ENCODE data around the gene PSTK.
A peak's percentile ranks its signal among the peaks of the same experiment; 100 is the strongest.

Gene PSTK

DNA sequence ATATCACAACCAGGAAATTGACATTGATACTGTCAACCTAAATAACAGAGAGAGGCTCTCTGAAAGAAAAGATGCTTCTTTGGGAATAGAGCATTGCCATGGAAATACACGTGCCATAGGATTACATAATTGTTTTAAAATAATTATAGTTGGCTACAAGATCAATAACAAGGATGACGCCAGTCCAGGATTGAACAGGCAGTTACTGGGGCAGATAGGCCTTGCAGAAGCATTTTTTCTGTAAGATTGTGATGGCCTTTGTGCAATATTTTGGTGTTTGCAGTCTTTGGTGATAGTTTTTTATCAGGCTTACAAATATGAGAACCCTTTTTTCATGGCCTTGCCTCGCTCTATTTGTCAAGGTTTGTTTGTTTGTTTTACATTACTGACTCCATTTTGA lies 39.1 kb downstream of the PSTK start:
- TF ChIP-seq EP300 (IDR thresholded peaks at IDR 0.05; ENCODE audit: borderline replicate concordance), result no peak
- TF ChIP-seq EGR1 (IDR thresholded peaks at IDR 0.05), result no peak
- TF ChIP-seq YY1 (IDR thresholded peaks at IDR 0.05; ENCODE audit: low read depth), result no peak
- TF ChIP-seq TAF1 (IDR thresholded peaks at IDR 0.05; ENCODE audit: low read depth), result no peak

DNA sequence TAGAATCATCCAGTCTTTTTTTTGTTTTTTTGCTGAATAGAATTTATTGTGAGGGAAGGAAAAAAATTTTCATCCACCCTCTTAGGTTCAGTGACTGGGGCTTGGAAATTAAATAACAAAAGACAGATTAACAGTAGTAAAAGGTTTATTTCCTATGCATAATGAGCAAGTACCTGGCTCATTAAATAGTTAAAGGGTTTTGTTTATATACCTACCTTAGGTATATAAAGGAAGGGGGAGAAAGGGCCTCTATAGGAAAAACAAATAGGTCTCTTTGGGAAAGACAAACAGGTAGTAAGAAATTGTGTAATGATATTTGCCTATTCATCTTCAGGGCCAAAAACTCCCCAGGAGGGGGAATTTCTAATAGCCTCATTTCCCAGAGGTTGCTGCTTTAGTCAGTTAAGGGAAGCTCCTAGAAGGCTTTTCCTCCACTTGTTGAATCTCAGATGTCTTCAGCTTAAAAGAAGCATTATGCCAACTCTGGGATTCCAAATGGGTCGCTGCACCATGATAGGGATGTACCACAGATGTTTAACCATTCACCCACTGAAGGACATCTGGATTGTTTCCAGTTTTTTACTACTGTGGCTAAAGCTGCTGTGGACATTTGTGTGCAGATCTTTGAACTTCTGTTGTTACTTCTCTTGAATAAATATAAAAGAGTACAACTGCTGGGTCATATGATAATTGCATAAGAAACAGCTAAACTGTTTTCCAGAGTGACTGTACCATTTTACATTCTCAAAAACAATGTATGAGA lies 39.9 kb downstream of the PSTK start:
- no peak for TF ChIP-seq ZBTB7A (IDR thresholded peaks at IDR 0.05; ENCODE audit: low read depth)

DNA sequence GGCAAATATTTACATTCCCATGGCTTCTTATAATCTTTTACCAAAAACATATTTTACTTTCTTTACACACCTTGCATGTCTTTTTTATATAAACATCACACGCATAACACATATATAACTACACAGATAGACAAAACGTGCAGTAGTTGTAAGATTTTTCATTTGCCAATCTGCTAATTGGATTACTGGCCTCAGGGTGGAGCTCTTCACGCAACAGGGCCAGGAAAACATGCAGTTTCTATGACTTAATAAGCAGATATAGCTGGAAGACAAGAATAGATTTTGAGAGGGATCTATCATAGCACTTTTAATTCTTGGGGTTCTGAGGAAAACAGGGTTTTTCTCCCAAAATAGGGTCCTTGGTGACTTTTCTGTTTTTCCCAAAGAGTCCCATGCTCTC lies 41.3 kb downstream of the PSTK start:
- TF ChIP-seq EP300 (IDR thresholded peaks at IDR 0.05; ENCODE audit: borderline replicate concordance) (no peak), RAD21 (IDR thresholded peaks at IDR 0.05; ENCODE audit: low read depth) (peak; percentile 39; the same call in 1 of the 2 replicates)

DNA sequence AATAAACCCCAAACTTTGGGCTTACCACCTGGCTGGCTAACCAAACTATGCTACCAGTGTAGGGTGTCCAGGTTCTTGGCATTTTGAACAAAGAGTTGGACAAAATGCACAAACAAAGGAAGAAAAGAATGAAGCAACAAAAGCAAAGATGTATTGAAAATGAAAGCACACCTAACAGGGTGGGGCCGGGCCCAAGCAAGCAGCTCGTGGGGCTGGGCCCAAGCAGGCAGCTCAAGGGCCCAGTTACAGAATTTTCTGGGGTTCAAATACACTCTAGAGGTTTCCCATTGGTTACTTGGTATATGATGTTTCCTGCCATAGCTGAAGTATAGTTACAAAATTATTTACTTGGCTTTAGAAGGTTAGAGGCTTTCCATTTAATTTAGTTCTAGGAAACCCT lies 44.3 kb downstream of the PSTK start:
- TF ChIP-seq NFIC (IDR thresholded peaks at IDR 0.05) (no peak), EP300 (IDR thresholded peaks at IDR 0.05; ENCODE audit: borderline replicate concordance) (no peak), TEAD4 (IDR thresholded peaks at IDR 0.05) (no peak), TAF1 (IDR thresholded peaks at IDR 0.05; ENCODE audit: low read depth) (no peak), EGR1 (IDR thresholded peaks at IDR 0.05) (no peak), CREB1 (IDR thresholded peaks at IDR 0.05; ENCODE audit: low read depth) (no peak), ZBTB7A (IDR thresholded peaks at IDR 0.05; ENCODE audit: low read depth) (no peak), TCF12 (IDR thresholded peaks at IDR 0.05; ENCODE audit: low read depth) (no peak), FOXM1 (IDR thresholded peaks at IDR 0.05; ENCODE audit: borderline replicate concordance, low read depth) (no peak), RAD21 (IDR thresholded peaks at IDR 0.05; ENCODE audit: low read depth) (no peak), YY1 (IDR thresholded peaks at IDR 0.05; ENCODE audit: low read depth) (no peak), CEBPB (IDR thresholded peaks at IDR 0.05) (no peak)
- TF ChIP-seq, protein P1, sequence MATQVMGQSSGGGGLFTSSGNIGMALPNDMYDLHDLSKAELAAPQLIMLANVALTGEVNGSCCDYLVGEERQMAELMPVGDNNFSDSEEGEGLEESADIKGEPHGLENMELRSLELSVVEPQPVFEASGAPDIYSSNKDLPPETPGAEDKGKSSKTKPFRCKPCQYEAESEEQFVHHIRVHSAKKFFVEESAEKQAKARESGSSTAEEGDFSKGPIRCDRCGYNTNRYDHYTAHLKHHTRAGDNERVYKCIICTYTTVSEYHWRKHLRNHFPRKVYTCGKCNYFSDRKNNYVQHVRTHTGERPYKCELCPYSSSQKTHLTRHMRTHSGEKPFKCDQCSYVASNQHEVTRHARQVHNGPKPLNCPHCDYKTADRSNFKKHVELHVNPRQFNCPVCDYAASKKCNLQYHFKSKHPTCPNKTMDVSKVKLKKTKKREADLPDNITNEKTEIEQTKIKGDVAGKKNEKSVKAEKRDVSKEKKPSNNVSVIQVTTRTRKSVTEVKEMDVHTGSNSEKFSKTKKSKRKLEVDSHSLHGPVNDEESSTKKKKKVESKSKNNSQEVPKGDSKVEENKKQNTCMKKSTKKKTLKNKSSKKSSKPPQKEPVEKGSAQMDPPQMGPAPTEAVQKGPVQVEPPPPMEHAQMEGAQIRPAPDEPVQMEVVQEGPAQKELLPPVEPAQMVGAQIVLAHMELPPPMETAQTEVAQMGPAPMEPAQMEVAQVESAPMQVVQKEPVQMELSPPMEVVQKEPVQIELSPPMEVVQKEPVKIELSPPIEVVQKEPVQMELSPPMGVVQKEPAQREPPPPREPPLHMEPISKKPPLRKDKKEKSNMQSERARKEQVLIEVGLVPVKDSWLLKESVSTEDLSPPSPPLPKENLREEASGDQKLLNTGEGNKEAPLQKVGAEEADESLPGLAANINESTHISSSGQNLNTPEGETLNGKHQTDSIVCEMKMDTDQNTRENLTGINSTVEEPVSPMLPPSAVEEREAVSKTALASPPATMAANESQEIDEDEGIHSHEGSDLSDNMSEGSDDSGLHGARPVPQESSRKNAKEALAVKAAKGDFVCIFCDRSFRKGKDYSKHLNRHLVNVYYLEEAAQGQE (IDR thresholded peaks at IDR 0.05; ENCODE audit: low read depth), result no peak
- TF ChIP-seq, protein P2, sequence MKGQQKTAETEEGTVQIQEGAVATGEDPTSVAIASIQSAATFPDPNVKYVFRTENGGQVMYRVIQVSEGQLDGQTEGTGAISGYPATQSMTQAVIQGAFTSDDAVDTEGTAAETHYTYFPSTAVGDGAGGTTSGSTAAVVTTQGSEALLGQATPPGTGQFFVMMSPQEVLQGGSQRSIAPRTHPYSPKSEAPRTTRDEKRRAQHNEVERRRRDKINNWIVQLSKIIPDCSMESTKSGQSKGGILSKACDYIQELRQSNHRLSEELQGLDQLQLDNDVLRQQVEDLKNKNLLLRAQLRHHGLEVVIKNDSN (IDR thresholded peaks at IDR 0.05), result no peak
- TF ChIP-seq, protein P3, sequence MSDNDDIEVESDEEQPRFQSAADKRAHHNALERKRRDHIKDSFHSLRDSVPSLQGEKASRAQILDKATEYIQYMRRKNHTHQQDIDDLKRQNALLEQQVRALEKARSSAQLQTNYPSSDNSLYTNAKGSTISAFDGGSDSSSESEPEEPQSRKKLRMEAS (IDR thresholded peaks at IDR 0.05), result no peak

DNA sequence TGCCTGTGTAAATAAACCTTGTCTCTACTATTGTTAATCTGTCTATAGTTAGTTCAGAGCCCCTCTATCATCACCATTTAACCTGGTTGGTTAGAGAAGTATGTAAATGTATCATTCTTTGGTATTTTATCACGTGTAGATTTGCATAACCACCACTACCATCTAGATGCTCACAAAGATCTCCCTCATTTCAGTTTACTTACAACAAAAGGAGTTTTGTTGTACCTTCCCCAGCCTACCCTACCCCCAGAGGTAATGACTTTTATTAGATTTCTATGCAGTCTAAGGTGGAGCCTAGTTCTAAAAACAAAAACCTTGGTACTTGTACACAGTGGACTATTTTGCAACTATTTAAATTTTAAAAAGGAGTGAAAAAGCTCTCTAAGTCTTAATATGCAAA lies 46.1 kb downstream of the PSTK start:
- TF ChIP-seq CREB1 (IDR thresholded peaks at IDR 0.05; ENCODE audit: low read depth), result no peak
- TF ChIP-seq, protein P3 (IDR thresholded peaks at IDR 0.05), result no peak
- no peak for TF ChIP-seq FOXM1 (IDR thresholded peaks at IDR 0.05; ENCODE audit: borderline replicate concordance, low read depth)
- no peak for TF ChIP-seq TCF12 (IDR thresholded peaks at IDR 0.05; ENCODE audit: low read depth)
- TF ChIP-seq RAD21 (IDR thresholded peaks at IDR 0.05; ENCODE audit: low read depth), result no peak
- TF ChIP-seq, protein P1 (IDR thresholded peaks at IDR 0.05; ENCODE audit: low read depth), result no peak
- no peak for TF ChIP-seq YY1 (IDR thresholded peaks at IDR 0.05; ENCODE audit: low read depth)
- TF ChIP-seq TEAD4 (IDR thresholded peaks at IDR 0.05), result no peak
- TF ChIP-seq ZBTB7A (IDR thresholded peaks at IDR 0.05; ENCODE audit: low read depth), result no peak
- no peak for TF ChIP-seq CEBPB (IDR thresholded peaks at IDR 0.05)
- TF ChIP-seq EGR1 (IDR thresholded peaks at IDR 0.05), result no peak
- TF ChIP-seq, protein P2 (IDR thresholded peaks at IDR 0.05), result no peak
- no peak for TF ChIP-seq NFIC (IDR thresholded peaks at IDR 0.05)
- no peak for TF ChIP-seq EP300 (IDR thresholded peaks at IDR 0.05; ENCODE audit: borderline replicate concordance)
- no peak for TF ChIP-seq TAF1 (IDR thresholded peaks at IDR 0.05; ENCODE audit: low read depth)

DNA sequence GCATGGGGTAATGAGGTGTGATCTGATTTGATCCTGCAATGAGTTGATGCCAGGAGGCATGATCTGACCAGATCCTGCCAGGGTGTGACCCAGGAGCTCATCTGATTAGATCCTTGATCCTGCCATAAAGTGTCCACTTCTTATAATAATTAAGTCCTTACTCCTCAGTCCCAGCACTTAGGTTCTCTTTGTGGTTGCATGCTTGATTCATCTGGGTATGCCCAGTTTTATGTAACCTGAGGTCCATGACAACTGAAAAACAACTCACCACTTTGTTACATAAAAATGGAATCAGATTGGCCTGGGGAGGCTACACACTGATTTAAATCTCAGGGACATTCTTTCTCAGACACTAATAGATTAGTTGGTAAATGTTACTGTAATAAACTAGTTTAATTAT lies 47.7 kb downstream of the PSTK start:
- TF ChIP-seq NFIC (IDR thresholded peaks at IDR 0.05), result no peak
- TF ChIP-seq EP300 (IDR thresholded peaks at IDR 0.05; ENCODE audit: borderline replicate concordance), result no peak

DNA sequence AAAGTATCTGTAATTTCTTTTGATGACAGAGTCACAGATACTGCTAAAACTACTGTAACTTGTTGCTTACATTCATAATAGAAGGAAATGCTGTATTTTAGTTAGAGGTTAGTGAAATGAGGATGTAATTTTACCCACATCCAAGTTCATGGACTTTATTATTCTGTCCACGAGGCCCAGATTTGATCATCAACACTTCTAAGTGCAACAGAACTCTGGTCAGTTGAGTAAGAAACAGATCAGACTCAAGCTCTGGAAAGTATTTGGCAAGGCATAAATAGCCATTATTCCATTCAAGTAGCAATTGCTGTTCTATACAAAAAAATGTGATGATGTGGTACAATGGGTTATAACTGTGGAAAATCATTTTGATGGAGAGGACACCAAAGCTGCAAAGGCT lies 50.9 kb downstream of the PSTK start:
- no peak for TF ChIP-seq TAF1 (IDR thresholded peaks at IDR 0.05; ENCODE audit: low read depth)
- no peak for TF ChIP-seq TCF12 (IDR thresholded peaks at IDR 0.05; ENCODE audit: low read depth)
- TF ChIP-seq EP300 (IDR thresholded peaks at IDR 0.05; ENCODE audit: borderline replicate concordance), result no peak
- no peak for TF ChIP-seq CREB1 (IDR thresholded peaks at IDR 0.05; ENCODE audit: low read depth)
- TF ChIP-seq, protein P2 (IDR thresholded peaks at IDR 0.05), result no peak
- no peak for TF ChIP-seq NFIC (IDR thresholded peaks at IDR 0.05)
- no peak for TF ChIP-seq EGR1 (IDR thresholded peaks at IDR 0.05)
- TF ChIP-seq RAD21 (IDR thresholded peaks at IDR 0.05; ENCODE audit: low read depth), result no peak
- no peak for TF ChIP-seq CEBPB (IDR thresholded peaks at IDR 0.05)
- no peak for TF ChIP-seq FOXM1 (IDR thresholded peaks at IDR 0.05; ENCODE audit: borderline replicate concordance, low read depth)
- TF ChIP-seq, protein P3 (IDR thresholded peaks at IDR 0.05), result no peak
- TF ChIP-seq ZBTB7A (IDR thresholded peaks at IDR 0.05; ENCODE audit: low read depth), result no peak
- TF ChIP-seq YY1 (IDR thresholded peaks at IDR 0.05; ENCODE audit: low read depth), result no peak
- TF ChIP-seq, protein P1 (IDR thresholded peaks at IDR 0.05; ENCODE audit: low read depth), result no peak
- no peak for TF ChIP-seq TEAD4 (IDR thresholded peaks at IDR 0.05)
